T-cell (primary cell): ENCODE data around the gene ZNF276. TPM values are rescaled to one million over a fixed set of nuclear protein-coding genes. Genes with fewer than 3 reads are reported as not detected.
"Not testable (repeated sequence)": the region's sequence is repeated elsewhere in the genome, so short reads cannot be mapped to it uniquely, and the experiment has no call there.

Experiments used
- ATAC-seq, 4 experiments: fragments of 200-7000 bp in 3 of 4; fragments of 150-1000 bp in 1 of 4; cut with Tn5 transposase; replicated peaks in 1 of 4; 1 replicate in 3 of 4; 2 replicates in 1 of 4; pipeline ENCODE4 v1.10.0; 2021; ENCODE audit warnings: moderate library complexity in 3 of 4, mild to moderate bottlenecking in 2 of 4, moderate number of reproducible peaks in 1 of 4
- CTCF ChIA-PET, 2 donors: fragments of 300-600 bp; sonication (Branson Sonifier 250); formaldehyde crosslinking; loops; one replicate each; lab custom pipeline; 2022; ENCODE audit warnings: antibody characterized with exemption in 2 of 2; lab: Charles Lee
- POLR2A ChIA-PET, 2 donors: fragments of 300-600 bp; sonication (Branson Sonifier 250); formaldehyde crosslinking; loops; one replicate each; lab custom pipeline; 2022; ENCODE audit warnings: antibody characterized with exemption in 2 of 2; lab: Charles Lee
- DNase-seq, 35 experiments: peaks; one replicate each; pipeline versions ENCODE4 v3.0.0 to v3.0.0-alpha.2; 2013 to 2023
- H3K27ac ChIP-seq: one replicate; pipeline ENCODE4 v1.5.1; 2013; ENCODE audit warnings: low read length
- H3K27me3 ChIP-seq, 2 experiments: replicated peaks in 1 of 2; 1 replicate in 1 of 2; 2 replicates in 1 of 2; pipeline versions ENCODE4 v1.6.1 to v1.7.0; 2013; ENCODE audit warnings: low read length in 1 of 2, mixed read lengths in 1 of 2; ENCODE audit not compliant: control insufficient read depth in 2 of 2, insufficient read depth in 2 of 2; ENCODE audit errors: extremely low read depth in 1 of 2
- H3K36me3 ChIP-seq, 2 donors: 1 replicate in 1 of 2; 2 replicates in 1 of 2; pipeline versions ENCODE4 v1.6.1 to v1.7.0; 2013; ENCODE audit warnings: low read length in 1 of 2; ENCODE audit not compliant: control insufficient read depth in 2 of 2, insufficient read depth in 1 of 2; ENCODE audit errors: extremely low read depth in 1 of 2
- H3K4me1 ChIP-seq, 2 experiments: 1 replicate in 1 of 2; 2 replicates in 1 of 2; pipeline versions ENCODE4 v1.6.1 to v1.7.0; 2013; ENCODE audit warnings: low read length in 2 of 2, mixed read lengths in 1 of 2; ENCODE audit not compliant: insufficient read depth in 2 of 2, control insufficient read depth in 1 of 2; ENCODE audit errors: extremely low read depth in 1 of 2
- H3K4me3 ChIP-seq, 2 donors: 1 replicate in 1 of 2; 2 replicates in 1 of 2; pipeline versions ENCODE4 v1.5.1 to v1.7.0; 2013; ENCODE audit warnings: mild to moderate bottlenecking in 2 of 2, low read length in 1 of 2, moderate library complexity in 1 of 2; ENCODE audit not compliant: control insufficient read depth in 1 of 2; ENCODE audit errors: extremely low read depth in 1 of 2
- H3K9me3 ChIP-seq: 2 replicates; pipeline ENCODE4 v1.7.0; 2013
- H3K27ac Mint-ChIP-seq, 2 donors: one replicate each; pipeline ENCODE4 v1.8.0; 2020 to 2021; ENCODE audit warnings: mild to moderate bottlenecking in 2 of 2, mixed read lengths in 2 of 2
- H3K27me3 Mint-ChIP-seq, 2 donors: one replicate each; pipeline ENCODE4 v1.8.0; 2021 to 2022; ENCODE audit warnings: mixed read lengths in 2 of 2
- H3K36me3 Mint-ChIP-seq: one replicate; pipeline ENCODE4 v1.8.0; 2021; ENCODE audit warnings: mixed read lengths
- H3K4me1 Mint-ChIP-seq, 3 donors: one replicate each; pipeline ENCODE4 v1.8.0; 2020 to 2022; ENCODE audit warnings: mixed read lengths in 3 of 3, mild to moderate bottlenecking in 1 of 3
- H3K4me3 Mint-ChIP-seq, 3 donors: one replicate each; pipeline ENCODE4 v1.8.0; 2020 to 2022; ENCODE audit warnings: mild to moderate bottlenecking in 3 of 3, mixed read lengths in 3 of 3, moderate library complexity in 3 of 3
- H3K9me3 Mint-ChIP-seq, 3 donors: one replicate each; pipeline ENCODE4 v1.8.0; 2020 to 2022; ENCODE audit warnings: mixed read lengths in 3 of 3
- WGBS: methylation state at CpG from one replicate; pipeline ENCODE4 v1.1.5; 2013; ENCODE audit warnings: missing lambda C conversion rate; ENCODE audit not compliant: insufficient coverage; 5-methylcytosine and 5-hydroxymethylcytosine counted together
- total RNA-seq, 35 experiments: library from RNA in 6 of 35; stranded (reverse) in 6 of 35; fragments of 120-200 nt in 1 of 35; gene quantifications; one replicate each; pipeline versions ENCODE4 v1.2.1 to v1.2.4 and lab custom pipeline; 2013 to 2026

The ZNF276 gene
- total RNA-seq, 5 donors from 2014 or later (not counting 1 experiment from before 2014, with no cell fraction given): 131 to 203 (median 195) TPM

GRCh38 chr16:89686520-89687091 is 34.7 kb upstream of the ZNF276 start, which contains the start of gene CDK10:
Gene CDK10 (plus strand): TSS chr16:89686689. CDS start chr16:89686711, 22 bp downstream.
- Histone ChIP-seq H3K27me3 (no peaks in the 10 kb centered on the region), H3K9me3 (no peaks in the 10 kb centered on the region), H3K27ac (peak within 1 kb of the TSS; percentile 63), H3K36me3 (peaks cover 4 to 10% of the 10 kb centered on the region in 2 donors), H3K4me1 (peaks cover 7 to 20% of the 10 kb centered on the region in 2 experiments), H3K4me3 (peak within 1 kb of the TSS; percentile 67 to 90)
- H3K4me1 Mint-ChIP-seq: peaks cover 15 to 19% (median 17%) of the 10 kb centered on the region in 3 donors
- H3K36me3 Mint-ChIP-seq: peaks cover 5% of the 10 kb centered on the region
- H3K9me3 Mint-ChIP-seq: no peaks in the 10 kb centered on the region
- no peaks in the 10 kb centered on the region for H3K27me3 Mint-ChIP-seq
- POLR2A ChIA-PET: interaction anchor here (0.6 to 0.7 kb wide), 3 partner anchors 28 to 187 kb away, joined by 3 read pairs; partner anchors contain the start of gene TCF25 (in 1 of the 2)
- H3K27ac Mint-ChIP-seq: peak within 1 kb of the TSS; percentile 91
- ATAC-seq (peak; percentile 91 to 95 (median 94)), DNase-seq (peak; percentile 63 to 91 (median 79))
- under 1% methylated on average over 61 of the region's 67 CpGs for WGBS
- CTCF ChIA-PET: interaction anchor here in 1 of 2 donors (1.5 kb wide), 1 partner anchor 14 kb away, joined by 18 read pairs; no protein-coding TSS in a partner anchor
- H3K4me3 Mint-ChIP-seq: peak within 1 kb of the TSS; percentile 86 to 94 (median 91)

GRCh38 chr16:89687092-89687940 is 34.0 kb upstream of the ZNF276 start:
- Histone ChIP-seq H3K27me3 (no peaks in the 10 kb centered on the region), H3K4me1 (peaks cover 7 to 20% of the 10 kb centered on the region in 2 experiments), H3K27ac (peak overlapping the region; percentile 63), H3K4me3 (peak overlapping the region; percentile 67 to 90), H3K36me3 (peaks cover 9 to 17% of the 10 kb centered on the region in 2 donors), H3K9me3 (no peaks in the 10 kb centered on the region)
- no peak for ATAC-seq
- peaks cover 5% of the 10 kb centered on the region for H3K36me3 Mint-ChIP-seq
- H3K9me3 Mint-ChIP-seq: no peaks in the 10 kb centered on the region
- POLR2A ChIA-PET: interaction anchor here (0.6 to 0.7 kb wide), 3 partner anchors 29 to 186 kb away, joined by 3 read pairs; partner anchors contain the start of gene TCF25 (in 1 of the 2)
- H3K4me3 Mint-ChIP-seq: peak overlapping the region; percentile 86 to 94 (median 91)
- CTCF ChIA-PET: interaction anchor here in 1 of 2 donors (1.5 kb wide), 1 partner anchor 13 kb away, joined by 18 read pairs; no protein-coding TSS in a partner anchor
- peaks cover 15 to 19% (median 17%) of the 10 kb centered on the region in 3 donors for H3K4me1 Mint-ChIP-seq
- DNase-seq: peak in 2 of 35 experiments; percentile 16 to 26
- 24% methylated on average over 36 of the region's 42 CpGs for WGBS
- no peaks in the 10 kb centered on the region for H3K27me3 Mint-ChIP-seq
- H3K27ac Mint-ChIP-seq: peak overlapping the region; percentile 80 to 83

GRCh38 chr16:89688395-89688794 is 32.9 kb upstream of the ZNF276 start:
- 100% methylated on average over 1 of the region's 5 CpGs for WGBS
- no peak for DNase-seq
- Histone ChIP-seq H3K36me3 (peaks cover 13 to 24% of the 10 kb centered on the region in 2 donors), H3K27ac (no peak overlapping the region), H3K27me3 (no peaks in the 10 kb centered on the region), H3K9me3 (no peaks in the 10 kb centered on the region), H3K4me1 (peaks cover 7 to 20% of the 10 kb centered on the region in 2 experiments), H3K4me3 (no peak overlapping the region)
- Mint-ChIP-seq H3K27ac (no peak overlapping the region), H3K36me3 (peaks cover 8% of the 10 kb centered on the region), H3K4me1 (peaks cover 15 to 19% (median 17%) of the 10 kb centered on the region in 3 donors), H3K4me3 (peak overlapping the region; percentile 86 to 94 (median 91)), H3K27me3 (no peaks in the 10 kb centered on the region), H3K9me3 (no peaks in the 10 kb centered on the region)
- ChIA-PET POLR2A (no interaction called here), CTCF (interaction anchor here in 1 of 2 donors (0.6 kb wide), 1 partner anchor 95 kb away, joined by 3 read pairs; no protein-coding TSS in a partner anchor)
- no peak for ATAC-seq

- Mint-ChIP-seq H3K4me1 (peaks cover 15 to 19% (median 17%) of the 10 kb centered on the region in 3 donors), H3K4me3 (peak overlapping the region in 1 of 3 donors; percentile 4), H3K9me3 (no peaks in the 10 kb centered on the region), H3K27ac (no peak overlapping the region), H3K36me3 (peaks cover 10% of the 10 kb centered on the region), H3K27me3 (no peaks in the 10 kb centered on the region)
- Histone ChIP-seq H3K9me3 (no peaks in the 10 kb centered on the region), H3K27me3 (no peaks in the 10 kb centered on the region), H3K4me1 (peaks cover 7 to 20% of the 10 kb centered on the region in 2 experiments), H3K4me3 (no peak overlapping the region), H3K36me3 (peaks cover 19 to 32% of the 10 kb centered on the region in 2 donors), H3K27ac (no peak overlapping the region)
- ATAC-seq: no peak
- POLR2A ChIA-PET: no interaction called here
- DNase-seq: no peak
- CTCF ChIA-PET: interaction anchor here in 1 of 2 donors (0.7 kb wide), 1 partner anchor 11 kb away, joined by 4 read pairs; no protein-coding TSS in a partner anchor
- 99% methylated on average over 12 of the region's 13 CpGs for WGBS
Observed at GRCh38 chr16:89689142-89689541, 32.2 kb upstream of the ZNF276 start.

GRCh38 chr16:89689621-89690020 is 31.7 kb upstream of the ZNF276 start:
- H3K27me3 Mint-ChIP-seq, DNase-seq, H3K4me3 ChIP-seq, H3K27ac Mint-ChIP-seq, H3K27ac ChIP-seq, ATAC-seq, H3K4me3 Mint-ChIP-seq, H3K9me3 ChIP-seq, H3K27me3 ChIP-seq, H3K9me3 Mint-ChIP-seq, H3K36me3 Mint-ChIP-seq, CTCF ChIA-PET: not testable (repeated sequence)
- Histone ChIP-seq H3K4me1 (peaks cover 7 to 20% of the 10 kb centered on the region in 2 experiments), H3K36me3 (peaks cover 21 to 33% of the 10 kb centered on the region in 2 donors)
- POLR2A ChIA-PET: interaction anchor here in 1 of 2 donors (0.6 kb wide), 1 partner anchor 177 kb away, joined by 4 read pairs; no protein-coding TSS in a partner anchor
- no CpG with 5 or more reads among the region's 4 CpGs for WGBS
- peaks cover 15 to 19% (median 17%) of the 10 kb centered on the region in 3 donors for H3K4me1 Mint-ChIP-seq
